GM23248 (cell line): ENCODE results near the gene ZFP92. TPM values are rescaled to one million over a fixed set of nuclear protein-coding genes. Genes with fewer than 3 reads are reported as not detected.

Source experiments
- DNase-seq: peaks from one replicate; pipeline ENCODE4 v3.0.0-alpha.2; 2015
- H2AFZ ChIP-seq: fragments of 200-600 bp; sonication (generic); 2 replicates; pipeline ENCODE4 v1.6.1; 2016; ENCODE audit warnings: antibody characterized with exemption
- H3F3A ChIP-seq: fragments of 200-600 bp; sonication (generic); 2 replicates; pipeline ENCODE4 v1.6.1; 2016; ENCODE audit warnings: mild to moderate bottlenecking, antibody characterized with exemption, mixed run types; ENCODE audit not compliant: insufficient read depth
- H3K27ac ChIP-seq: fragments of 200-600 bp; sonication (generic); 2 replicates; pipeline ENCODE4 v1.5.1; 2016; ENCODE audit warnings: mild to moderate bottlenecking
- H3K27me3 ChIP-seq: fragments of 200-600 bp; sonication (generic); replicated peaks from 2 replicates; pipeline ENCODE4 v1.6.1; 2016; ENCODE audit warnings: mild to moderate bottlenecking; ENCODE audit not compliant: insufficient read depth
- H3K36me3 ChIP-seq: fragments of 200-600 bp; sonication (generic); 2 replicates; pipeline ENCODE4 v1.6.1; 2016; ENCODE audit warnings: low read depth, mild to moderate bottlenecking
- H3K4me1 ChIP-seq: fragments of 200-600 bp; sonication (generic); 2 replicates; pipeline ENCODE4 v1.6.1; 2016; ENCODE audit warnings: mild to moderate bottlenecking; ENCODE audit not compliant: insufficient read depth
- H3K4me2 ChIP-seq: fragments of 200-600 bp; sonication (generic); one replicate; pipeline ENCODE4 v1.6.1; 2016; ENCODE audit warnings: mild to moderate bottlenecking; ENCODE audit not compliant: unreplicated experiment
- H3K4me3 ChIP-seq: fragments of 200-600 bp; sonication (generic); 2 replicates; pipeline ENCODE4 v1.5.1; 2016; ENCODE audit warnings: mild to moderate bottlenecking
- H3K79me2 ChIP-seq: fragments of 200-600 bp; sonication (generic); 2 replicates; pipeline ENCODE4 v1.6.1; 2016; ENCODE audit warnings: mild to moderate bottlenecking; ENCODE audit not compliant: insufficient read depth
- H3K9ac ChIP-seq: fragments of 200-600 bp; sonication (generic); 2 replicates; pipeline ENCODE4 v1.6.1; 2016; ENCODE audit warnings: mild to moderate bottlenecking
- H3K9me2 ChIP-seq: fragments of 200-600 bp; sonication (generic); 2 replicates; pipeline ENCODE4 v1.6.1; 2016; ENCODE audit warnings: mixed run types, mild to moderate bottlenecking, moderate library complexity; ENCODE audit not compliant: insufficient read depth
- H3K9me3 ChIP-seq: fragments of 200-600 bp; sonication (generic); one replicate; pipeline ENCODE4 v1.6.1; 2017; ENCODE audit warnings: low read depth
- H4K20me1 ChIP-seq: fragments of 200-600 bp; sonication (generic); 2 replicates; pipeline ENCODE4 v1.6.0; 2016; ENCODE audit not compliant: insufficient read depth
- EZH2 ChIP-seq: fragments of 200-600 bp; sonication (generic); IDR thresholded peaks from 2 replicates; pipeline ENCODE4 v1.6.1; 2018; ENCODE audit warnings: antibody characterized with exemption, mild to moderate bottlenecking; ENCODE audit not compliant: insufficient read depth, poor library complexity, severe bottlenecking
- EZH2phosphoT487 ChIP-seq: fragments of 200-600 bp; sonication (generic); IDR thresholded peaks from 2 replicates; pipeline ENCODE4 v1.6.1; 2018; ENCODE audit warnings: antibody characterized with exemption, moderate library complexity, mild to moderate bottlenecking, low read depth; ENCODE audit not compliant: insufficient read depth
- WGBS, 2 experiments: methylation state at CpG; one replicate each; pipeline ENCODE4 v1.1.6; 2015 to 2017; ENCODE audit warnings: low lambda C conversion rate in 2 of 2, low coverage in 1 of 2; ENCODE audit errors: missing lambda C conversion rate in 2 of 2; 5-methylcytosine and 5-hydroxymethylcytosine counted together
- in situ Hi-C: fragments of 300-500 bp; cut with MboI; formaldehyde crosslinking; loops from 2 replicates; pipeline ENCODE4 v1.15.0; 2020
- polyA plus RNA-seq: library from polyadenylated mRNA; unstranded; fragments of >200 nt; fragmentation: Nextera tagmentation; extraction: Ambion mirVana; gene quantifications from 2 replicates; pipeline ENCODE4 v1.2.1, GENCODE V29; 2016
- small RNA-seq: library from RNA; depleted of rRNA; stranded (forward); fragments of <200 nt; gene quantifications from one replicate; pipeline ENCODE3, GENCODE V24; 2014; ENCODE audit warnings: low read depth, low replicate concordance
- total RNA-seq: library from RNA; depleted of rRNA; stranded (reverse); fragments of >200 nt; shearing (Covaris generic); gene quantifications from 2 replicates; pipeline ENCODE4 v1.2.3, GENCODE V29; 2014; rRNA removed

Gene ZFP92
- total and polyA plus RNA-seq, 2 experiments from 2014 or later, result 0.11 TPM; not detected in 1

DNA sequence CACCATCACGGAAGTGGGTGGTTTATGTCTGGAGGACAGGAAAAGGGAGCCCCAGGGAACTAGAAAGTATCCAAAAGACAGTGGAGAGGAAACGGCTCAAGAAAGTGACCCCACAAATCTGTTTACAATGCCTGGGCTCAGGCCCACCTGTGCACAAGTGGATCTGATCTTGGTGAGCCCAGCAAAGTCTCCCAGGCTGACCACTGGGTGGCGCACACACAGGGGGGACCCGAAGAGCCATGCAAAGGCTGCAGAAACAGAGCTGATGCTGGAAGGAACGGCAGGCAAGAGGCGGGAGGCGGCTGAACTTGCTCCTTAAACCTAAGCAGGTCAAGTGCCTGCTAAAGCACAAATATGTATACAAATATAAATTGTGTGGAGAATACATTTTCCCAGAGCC is 49.6 kb downstream of the ZFP92 start:
- Histone ChIP-seq H3K36me3 (no peaks in the 10 kb centered on the region), H2AFZ (no peak overlapping the region), H3K9ac (no peak overlapping the region), H3F3A (no peaks in the 10 kb centered on the region), H3K4me1 (peaks cover 7% of the 10 kb centered on the region), H3K9me2 (no peaks in the 10 kb centered on the region), H4K20me1 (no peaks in the 10 kb centered on the region), H3K27ac (no peak overlapping the region), H3K27me3 (no peaks in the 10 kb centered on the region), H3K79me2 (no peaks in the 10 kb centered on the region), H3K4me3 (no peak overlapping the region), H3K9me3 (no peaks in the 10 kb centered on the region), H3K4me2 (no peak overlapping the region)
- WGBS, 2 experiments, result 40 to 51% methylated on average over 6 to 7 of the region's 7 CpGs
- DNase-seq, result peak; percentile 56
- in situ Hi-C loops, result no loop called here
- TF ChIP-seq EZH2, result no peak
- TF ChIP-seq EZH2phosphoT487, result no peak

Small RNAs within 50 kb of the gene (small RNA-seq; reads per million reads assigned to genes)
- not detected for gene RN7SL667P

Other genes starting within 250 kb of the ZFP92 start
- gene MAGEA1, start 232.2 kb upstream of the ZFP92 start, total RNA-seq, result not detected in 2 replicates
- not detected in 2 replicates for gene MAGEA1, start 232.2 kb upstream of the ZFP92 start, polyA plus RNA-seq
- not detected in 2 replicates for gene PNMA6F, start 89.7 kb upstream of the ZFP92 start, total RNA-seq
- not detected in 2 replicates for gene PNMA6F, start 89.7 kb upstream of the ZFP92 start, polyA plus RNA-seq
- gene ZNF275, start 77.3 kb upstream of the ZFP92 start, total RNA-seq, result 11.5 and 12.0 TPM in 2 replicates
- 6.3 and 6.5 TPM in 2 replicates for gene ZNF275, start 77.3 kb upstream of the ZFP92 start, polyA plus RNA-seq
- not detected in 2 replicates for gene PNMA6E, start 10.1 kb upstream of the ZFP92 start, total RNA-seq
- not detected in 2 replicates for gene PNMA6E, start 10.1 kb upstream of the ZFP92 start, polyA plus RNA-seq
- gene TREX2, start 34.6 kb downstream of the ZFP92 start, total RNA-seq, result 0.76 and 6.2 TPM in 2 replicates
- gene TREX2, start 34.6 kb downstream of the ZFP92 start, polyA plus RNA-seq, result 0.24 and 0.25 TPM in 2 replicates
- gene HAUS7, start 59.1 kb downstream of the ZFP92 start, total RNA-seq, result 18.1 and 28.3 TPM in 2 replicates
- gene HAUS7, start 59.1 kb downstream of the ZFP92 start, polyA plus RNA-seq, result 17.3 and 24.5 TPM in 2 replicates
- 115 and 129 TPM in 2 replicates for gene BGN, start 83.5 kb downstream of the ZFP92 start, total RNA-seq
- 308 and 314 TPM in 2 replicates for gene BGN, start 83.5 kb downstream of the ZFP92 start, polyA plus RNA-seq
- gene ATP2B3, start 106.2 kb downstream of the ZFP92 start, total RNA-seq, result not detected in 2 replicates
- gene ATP2B3, start 106.2 kb downstream of the ZFP92 start, polyA plus RNA-seq, result not detected in 2 replicates
- 34.7 and 45.5 TPM in 2 replicates for gene CCNQ, start 187.7 kb downstream of the ZFP92 start, total RNA-seq
- gene CCNQ, start 187.7 kb downstream of the ZFP92 start, polyA plus RNA-seq, result 29.1 and 34.5 TPM in 2 replicates
- not detected in 2 replicates for gene DUSP9, start 235.7 kb downstream of the ZFP92 start, total RNA-seq
- not detected in 2 replicates for gene DUSP9, start 235.7 kb downstream of the ZFP92 start, polyA plus RNA-seq